ENCODE results near the gene ANGPT4. TPM values are rescaled to one million over a fixed set of nuclear protein-coding genes. Genes with fewer than 3 reads are reported as not detected.
"Not testable (repeated sequence)": the region's sequence is repeated elsewhere in the genome, so short reads cannot be mapped to it uniquely, and the experiment has no call there.

Gene ANGPT4
- total RNA-seq, 1 donor from 2014 or later, result 0.05 TPM

GRCh38 chr20:911882-912600, 4.1 kb downstream of the ANGPT4 start:
- DNase-seq (ENCODE audit: missing footprints) (no peak), ATAC-seq (no peak)
- intact Hi-C loops (cut with DNase I), result no loop called here

GRCh38 chr20:910870-911770, 5.0 kb downstream of the ANGPT4 start:
- intact Hi-C loops (cut with DNase I), result no loop called here
- peak; percentile 60 for ATAC-seq
- no peak for DNase-seq (ENCODE audit: missing footprints)

DNA sequence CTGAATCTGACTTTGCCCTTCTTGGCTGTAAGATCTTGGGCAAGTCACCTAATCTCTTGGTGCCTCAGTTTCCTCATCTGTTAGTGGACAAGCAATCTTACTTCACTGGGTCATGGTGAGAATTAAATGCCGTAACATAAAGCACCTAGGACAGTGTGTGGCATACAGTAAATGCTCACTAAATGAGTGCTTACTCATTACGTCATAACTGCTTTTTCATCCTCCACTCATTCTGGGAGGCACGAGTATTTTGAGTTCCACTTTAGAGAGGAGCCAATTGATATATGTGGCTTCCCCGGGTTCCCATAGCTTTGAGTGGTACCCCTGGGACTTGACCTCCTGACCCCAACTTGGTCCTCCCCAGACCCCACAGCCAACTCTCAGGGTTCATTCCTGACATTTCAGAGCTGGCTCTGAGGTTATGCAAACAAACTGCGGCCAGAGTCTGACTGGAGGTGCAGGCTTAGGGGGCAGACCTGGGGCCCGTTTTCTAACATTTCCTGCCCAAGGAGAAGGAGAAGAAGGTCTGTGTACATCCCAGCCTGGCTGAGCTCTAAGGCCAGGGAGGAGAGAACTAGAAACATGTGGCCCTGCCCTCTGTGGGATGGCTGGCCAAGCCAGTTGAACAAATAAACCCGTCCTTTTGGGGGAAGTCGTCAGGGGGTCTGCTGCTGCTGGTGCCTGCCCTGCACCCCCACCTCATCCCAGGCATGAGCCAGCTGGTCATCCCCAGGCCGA, 5.8 kb downstream of the ANGPT4 start:
- ATAC-seq (peak; percentile 43), DNase-seq (ENCODE audit: missing footprints) (no peak)
- intact Hi-C loops (cut with DNase I), result no loop called here

- DNase-seq (ENCODE audit: missing footprints) (no peak), ATAC-seq (no peak)
- intact Hi-C loops (cut with DNase I), result no loop called here
Measured at GRCh38 chr20:909641-910040, 6.5 kb downstream of the ANGPT4 start.

DNA sequence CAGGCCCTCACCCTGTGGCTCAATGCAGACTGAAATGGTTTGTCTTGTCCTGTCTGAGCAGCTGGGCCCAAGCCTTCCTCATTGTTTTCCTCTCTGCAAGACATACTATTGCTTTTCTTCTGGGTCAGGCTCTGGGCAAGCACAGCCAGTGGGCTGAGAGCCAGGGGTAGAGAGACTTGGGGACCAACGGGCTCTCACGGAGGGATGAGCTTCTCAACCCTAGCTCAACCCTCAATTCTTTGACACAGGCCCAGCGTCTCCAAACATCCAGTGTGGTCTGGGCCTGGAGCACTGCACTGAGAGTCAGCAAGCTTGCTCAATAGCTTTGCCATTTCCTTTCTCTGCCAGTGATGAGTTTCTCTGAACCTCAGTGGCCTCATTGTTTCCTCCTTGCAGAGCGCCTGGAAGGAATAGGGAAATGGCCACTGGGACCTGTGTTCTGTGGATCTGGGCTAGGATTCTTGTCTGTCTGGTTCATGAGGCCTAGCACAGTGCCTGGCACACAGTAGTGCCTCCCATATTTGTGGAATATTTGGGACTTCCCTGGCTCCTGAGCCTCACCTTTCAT, 9.3 kb downstream of the ANGPT4 start:
- DNase-seq (ENCODE audit: missing footprints), result no peak
- peak; percentile 38 for ATAC-seq
- intact Hi-C loops (cut with DNase I), result no loop called here

DNA sequence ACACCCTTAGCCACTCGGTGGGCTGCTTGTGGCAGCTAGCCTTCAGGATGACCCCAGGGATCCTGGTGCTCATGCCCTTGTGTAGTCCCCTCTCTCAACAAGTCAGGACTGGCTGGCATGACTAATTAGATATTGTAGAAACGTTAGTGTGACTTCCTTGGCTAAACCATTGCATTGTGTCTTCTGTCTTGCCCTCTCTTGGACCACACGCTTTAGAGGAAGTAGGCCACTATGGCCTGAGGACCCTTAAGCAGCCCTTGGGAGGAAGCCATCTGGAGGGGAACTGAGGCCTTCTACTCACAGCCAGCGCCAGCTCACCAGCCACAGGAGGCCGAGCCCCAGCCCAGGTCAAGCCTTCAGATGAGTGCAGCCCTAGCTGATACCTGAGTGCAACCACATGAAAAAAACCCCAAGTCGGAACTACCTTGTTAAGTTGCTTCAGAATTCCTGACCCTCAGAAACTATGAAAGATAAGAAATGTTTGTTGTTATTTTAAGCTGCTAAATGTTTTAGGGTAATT, 10.1 kb downstream of the ANGPT4 start:
- DNase-seq (ENCODE audit: missing footprints) (no peak), ATAC-seq (no peak)
- intact Hi-C loops (cut with DNase I), result no loop called here

GRCh38 chr20:905396-905961, 10.7 kb downstream of the ANGPT4 start:
- intact Hi-C loops (cut with DNase I), result no loop called here
- ATAC-seq (peak; percentile 60), DNase-seq (ENCODE audit: missing footprints) (no peak)

DNA sequence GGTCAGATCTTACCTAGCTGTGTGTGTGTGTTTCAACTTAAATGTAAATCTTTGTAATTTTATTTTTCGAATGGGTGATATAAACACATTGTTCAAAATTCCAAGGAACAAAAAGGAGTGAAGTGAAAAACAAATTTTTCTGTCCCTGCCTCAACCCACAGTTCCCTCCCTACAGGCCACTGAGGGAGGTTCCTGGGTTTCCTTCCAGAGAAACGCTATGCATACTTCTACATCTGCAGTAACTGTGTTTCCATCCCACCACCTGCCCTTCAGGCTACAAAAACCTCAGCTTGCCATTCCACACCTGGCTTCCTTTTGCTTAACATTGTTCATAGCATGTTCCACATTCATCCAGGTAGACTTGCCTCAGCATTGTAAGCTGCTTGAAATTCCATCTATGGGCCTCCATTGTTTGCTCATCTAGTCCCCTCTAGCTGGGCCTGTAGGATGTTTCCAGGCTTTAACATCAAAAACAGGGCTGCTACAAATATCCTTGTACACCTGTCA, 12.0 kb downstream of the ANGPT4 start:
- DNase-seq (ENCODE audit: missing footprints) (no peak), ATAC-seq (no peak)
- intact Hi-C loops (cut with DNase I), result no loop called here

GRCh38 chr20:897436-897835, 18.7 kb downstream of the ANGPT4 start:
- ATAC-seq; intact Hi-C loops (cut with DNase I); DNase-seq (ENCODE audit: missing footprints): not testable (repeated sequence)

- ATAC-seq (no peak), DNase-seq (ENCODE audit: missing footprints) (no peak)
- intact Hi-C loops (cut with DNase I), result no loop called here
Measured at GRCh38 chr20:896501-897025, 19.6 kb downstream of the ANGPT4 start.

DNA sequence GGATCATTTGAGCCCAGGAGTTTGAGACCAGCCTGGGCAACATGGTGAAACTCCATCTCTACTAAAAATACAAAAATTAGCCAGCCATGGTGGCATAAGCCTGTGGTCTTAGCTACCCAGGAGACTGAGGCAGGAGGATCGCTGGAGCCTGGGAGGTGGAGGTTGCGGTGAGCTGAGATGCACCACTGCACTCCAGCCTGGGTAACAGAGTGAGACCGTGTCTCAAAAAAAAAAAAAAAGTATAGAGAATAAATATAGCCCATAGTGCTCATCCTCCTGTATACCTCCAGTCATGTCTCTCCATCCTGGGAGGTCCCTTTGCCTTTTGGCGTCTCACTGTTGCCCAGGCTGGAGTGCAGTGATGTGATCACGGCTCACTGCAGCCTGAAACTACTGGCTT, 23.8 kb downstream of the ANGPT4 start:
- intact Hi-C loops (cut with DNase I); ATAC-seq; DNase-seq (ENCODE audit: missing footprints): not testable (repeated sequence)

DNA sequence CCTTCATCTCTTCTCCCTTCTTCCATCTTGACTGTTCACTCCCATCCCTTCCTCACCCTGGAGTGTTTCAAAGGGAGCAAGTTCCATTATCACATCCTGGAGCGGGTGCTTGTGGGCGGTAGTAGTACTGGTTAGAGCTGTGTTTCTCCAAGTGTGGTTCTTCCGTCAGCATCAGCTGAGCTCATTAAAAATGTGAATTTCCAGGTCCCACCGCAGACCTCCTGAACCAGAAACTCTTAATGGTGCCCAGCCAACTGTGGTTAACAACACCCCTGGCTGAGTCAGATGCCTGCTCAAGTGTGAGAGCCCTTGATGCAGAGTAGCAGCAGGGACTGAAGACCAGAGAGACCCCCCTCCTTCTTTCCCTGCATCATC, 24.4 kb downstream of the ANGPT4 start:
- ATAC-seq (no peak), DNase-seq (ENCODE audit: missing footprints) (no peak)
- intact Hi-C loops (cut with DNase I), result no loop called here

DNA sequence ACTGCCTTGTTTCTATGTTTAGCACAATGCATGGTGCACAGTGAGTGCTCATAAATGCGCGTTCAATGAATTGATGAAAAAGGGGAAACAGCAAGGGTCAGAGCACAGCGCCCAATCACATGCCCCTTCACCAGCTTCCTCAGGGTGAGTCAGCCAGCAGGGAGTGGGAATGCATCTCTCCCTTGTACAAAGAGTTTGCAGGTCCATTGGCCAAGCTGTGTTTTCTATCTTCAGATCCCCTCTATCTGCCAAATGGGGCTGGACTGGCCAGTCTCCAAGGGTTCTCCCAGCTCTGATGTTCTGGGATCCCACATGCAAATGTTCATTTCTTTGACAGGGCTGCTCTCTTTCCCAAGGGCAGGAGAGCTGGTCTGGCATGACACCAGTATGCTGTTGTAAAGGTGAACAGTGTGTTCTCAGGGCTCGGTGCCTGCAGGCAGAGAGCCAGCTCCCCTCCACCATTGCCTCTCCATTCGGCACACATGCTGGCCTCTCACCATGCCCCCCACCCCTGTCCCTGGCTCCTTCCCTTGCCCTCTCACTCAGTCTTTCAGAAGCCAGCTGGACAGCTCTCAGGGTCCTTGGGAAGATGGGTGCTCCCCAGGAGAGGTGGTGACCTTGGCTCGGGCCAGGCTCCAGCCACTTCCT, 25.0 kb downstream of the ANGPT4 start:
- intact Hi-C loops (cut with DNase I), result no loop called here
- ATAC-seq (peak; percentile 87), DNase-seq (ENCODE audit: missing footprints) (peak; percentile 78)

DNA sequence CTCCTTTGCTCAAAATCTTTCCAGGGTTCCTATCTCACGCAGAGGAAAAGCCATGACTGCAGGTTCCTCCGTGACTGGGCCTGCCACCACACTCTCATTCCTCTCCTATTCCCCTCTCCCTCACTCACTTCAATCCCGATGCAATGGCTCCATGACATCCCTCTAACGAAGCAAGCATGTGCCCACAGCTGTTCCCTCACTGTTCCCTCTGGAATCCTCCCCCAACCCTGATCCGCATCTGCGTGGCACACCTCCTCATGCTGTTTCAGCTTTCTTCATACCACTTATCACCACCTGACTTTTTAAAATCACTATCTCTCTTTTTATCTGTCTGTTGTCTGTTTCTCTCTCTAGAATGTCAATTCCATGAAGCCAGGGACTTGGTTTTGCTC, 25.5 kb downstream of the ANGPT4 start:
- no peak for ATAC-seq

DNA sequence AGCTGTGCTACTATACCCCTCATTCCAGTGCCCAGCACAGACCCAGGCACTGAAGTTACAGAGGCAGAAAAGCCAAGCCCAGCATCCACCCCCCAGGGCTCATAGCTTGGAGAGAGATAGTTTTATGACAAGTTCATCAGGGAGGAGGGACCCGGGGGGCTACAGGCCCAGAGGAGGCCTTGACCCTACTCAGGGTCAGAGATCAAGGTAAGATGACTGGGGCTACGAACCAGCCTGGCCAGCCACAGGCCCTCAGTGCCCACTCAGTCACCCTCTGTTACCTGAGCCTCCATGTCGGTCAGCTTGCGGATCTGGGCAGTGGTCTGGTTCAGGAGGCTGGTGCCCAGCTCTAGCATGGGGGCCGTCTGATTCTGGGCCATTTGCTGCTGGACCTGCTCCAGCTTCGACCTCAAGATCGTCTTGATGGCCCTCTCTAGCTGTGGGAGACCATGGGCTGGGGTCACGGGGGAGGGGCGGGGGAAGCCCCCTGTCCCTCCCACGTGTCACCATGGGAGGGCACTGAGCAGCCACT, 26.1 kb downstream of the ANGPT4 start:
- no peak for ATAC-seq
- intact Hi-C loops (cut with DNase I), result loop anchor here (10.0 kb wide), 1 partner anchor 65 kb away; no protein-coding TSS in a partner anchor

More for the DNA sequence above, 25.5 kb downstream of the ANGPT4 start:
- intact Hi-C loops (cut with DNase I), result no loop called here
- DNase-seq (ENCODE audit: missing footprints), result no peak

DNA sequence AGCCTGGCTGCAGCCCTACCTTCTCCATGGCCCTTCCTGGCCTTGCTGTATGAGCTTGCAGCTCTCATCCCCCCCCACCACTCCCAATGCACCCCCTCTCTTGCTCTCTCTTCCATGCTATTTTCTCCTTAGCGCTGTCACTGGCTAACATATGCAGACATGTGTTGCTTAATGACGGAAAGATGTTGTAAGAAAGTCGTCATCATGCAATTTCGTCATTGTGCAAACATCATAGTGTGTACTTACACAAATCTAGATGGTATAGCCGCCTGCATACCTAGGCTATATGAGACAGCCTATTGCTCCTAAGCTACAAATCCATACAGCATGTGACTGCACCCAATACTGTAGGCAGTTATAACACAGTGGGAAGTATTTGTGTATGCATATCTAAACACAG, 27.0 kb downstream of the ANGPT4 start:
- intact Hi-C loops (cut with DNase I), result loop anchor here (10.0 kb wide), 1 partner anchor 66 kb away; no protein-coding TSS in a partner anchor
- ATAC-seq, result no peak
- DNase-seq (ENCODE audit: missing footprints), result no peak

More for the DNA sequence above, 26.1 kb downstream of the ANGPT4 start:
- DNase-seq (ENCODE audit: missing footprints), result no peak

GRCh38 chr20:888057-888456, 28.1 kb downstream of the ANGPT4 start:
- intact Hi-C loops (cut with DNase I), result loop anchor here (10.0 kb wide), 1 partner anchor 67 kb away; no protein-coding TSS in a partner anchor
- DNase-seq (ENCODE audit: missing footprints) (no peak), ATAC-seq (no peak)
